A549 (cell line): ENCODE measurements around the gene OMP. TPM values are rescaled to one million over a fixed set of nuclear protein-coding genes. Genes with fewer than 3 reads are reported as not detected.

ENCODE experiments used
- ATAC-seq, 2 experiments: fragments of 200-7000 bp in 1 of 2; fragments of >200 bp in 1 of 2; cut with Nextera tagmentation in 1 of 2; cut with Tn5 transposase in 1 of 2; 3 replicates each; pipeline versions ENCODE4 v1.8.0 to v1.9.1; 2018 to 2020; ENCODE audit warnings: mild to moderate bottlenecking in 1 of 2, moderate library complexity in 1 of 2
- CTCF ChIA-PET: fragments of 300-600 bp; sonication (Branson Sonifier 250); formaldehyde crosslinking; extraction: SDS; loops from one replicate; lab custom pipeline; 2021; ENCODE audit warnings: antibody characterized with exemption, inconsistent platforms; lab: Yijun Ruan, JAX
- POLR2A ChIA-PET: fragments of 350-600 bp; formaldehyde crosslinking; extraction: SDS; loops from one replicate; lab custom pipeline; 2021; ENCODE audit warnings: antibody characterized with exemption, inconsistent platforms; lab: Yijun Ruan, JAX
- DNase-seq, 2 experiments: peaks; one replicate each; pipeline versions ENCODE4 v3.0.0 to v3.0.0-alpha.2; 2011 to 2016; ENCODE audit warnings: low read depth in 1 of 2, low spot score in 1 of 2
- FAIRE-seq: peaks from 2 replicates; lab custom pipeline; 2011; peaks lifted over from hg19 to GRCh38; lab: Jason Lieb, UNC
- H3K27ac ChIP-seq, 2 experiments: fragments of >200 bp; sonication (Bioruptor Twin); formaldehyde crosslinking; 3 replicates each; pipeline ENCODE4 v1.5.1; 2016 to 2017
- H3K4me1 ChIP-seq: fragments of >200 bp; sonication (Bioruptor Twin); formaldehyde crosslinking; 3 replicates; pipeline ENCODE4 v1.6.1; 2016
- H3K4me2 ChIP-seq: fragments of >200 bp; sonication (Bioruptor Twin); formaldehyde crosslinking; 3 replicates; pipeline ENCODE4 v1.6.1; 2016
- H3K4me3 ChIP-seq: fragments of >200 bp; sonication (Bioruptor Twin); formaldehyde crosslinking; 3 replicates; pipeline ENCODE4 v1.5.1; 2016
- H3K9me3 ChIP-seq: fragments of >200 bp; sonication (Bioruptor Twin); formaldehyde crosslinking; 3 replicates; pipeline ENCODE4 v1.6.1; 2016
- BCL3 ChIP-seq: fragments of >200 bp; sonication (Bioruptor Twin); formaldehyde crosslinking; IDR thresholded peaks from 3 replicates; pipeline ENCODE4 v1.6.1; 2016
- CTCF ChIP-seq: fragments of >200 bp; sonication (Bioruptor Twin); formaldehyde crosslinking; IDR thresholded peaks from 3 replicates; pipeline ENCODE4 v1.5.1; 2016
- E2F6 ChIP-seq: IDR thresholded peaks from 2 replicates; pipeline ENCODE4 v1.6.1; 2012; ENCODE audit warnings: low read depth, borderline replicate concordance
- FOSL2 ChIP-seq, 2 experiments: fragments of 450-650 bp in 1 of 2; fragments of >200 bp in 1 of 2; sonication (Bioruptor Twin) in 1 of 2; formaldehyde crosslinking; IDR thresholded peaks; 2 replicates each; pipeline versions ENCODE4 v1.5.0 to v1.6.1; 2016 to 2020; ENCODE audit warnings: mild to moderate bottlenecking in 1 of 2, moderate library complexity in 1 of 2
- HEYL ChIP-seq: fragments of 250-450 bp; sonication (Bioruptor Pico); IDR thresholded peaks from 2 replicates; pipeline ENCODE4 v1.8.0; 2021; ENCODE audit warnings: mild to moderate bottlenecking, moderate library complexity
- JUN ChIP-seq, 2 experiments: fragments of >200 bp; sonication (Bioruptor Twin); formaldehyde crosslinking; IDR thresholded peaks; 2 replicates in 1 of 2; 3 replicates in 1 of 2; pipeline ENCODE4 v1.6.1; 2016 to 2017
- MAZ ChIP-seq: fragments of 150-350 bp; IDR thresholded peaks from 2 replicates; pipeline ENCODE4 v1.6.1; 2014; ENCODE audit warnings: antibody characterized with exemption, low read depth, low read length, borderline replicate concordance
- MYC ChIP-seq: IDR thresholded peaks from 2 replicates; pipeline ENCODE4 v1.6.1; 2012; ENCODE audit warnings: mild to moderate bottlenecking, inconsistent platforms, low read length, improper control_type of control experiment, borderline replicate concordance
- NPAS2 ChIP-seq: fragments of 250-450 bp; sonication (Bioruptor Pico); IDR thresholded peaks from 2 replicates; pipeline ENCODE4 v1.8.0; 2022; ENCODE audit warnings: mild to moderate bottlenecking, moderate library complexity, borderline replicate concordance
- PHF8 ChIP-seq: fragments of 200-600 bp; sonication (generic); IDR thresholded peaks from 2 replicates; pipeline ENCODE4 v1.6.1; 2016; ENCODE audit warnings: low read depth, mild to moderate bottlenecking, antibody characterized with exemption, moderate library complexity, borderline replicate concordance
- POLR2AphosphoS2 ChIP-seq: conservative IDR thresholded peaks from 2 replicates; pipeline ENCODE4 v1.6.1; 2012; ENCODE audit warnings: low read length, improper control_type of control experiment, inconsistent platforms
- RNF2 ChIP-seq: fragments of 200-600 bp; sonication (generic); IDR thresholded peaks from 2 replicates; pipeline ENCODE4 v1.6.1; 2016; ENCODE audit warnings: low read depth, mild to moderate bottlenecking, antibody characterized with exemption, moderate library complexity, borderline replicate concordance
- SMC3 ChIP-seq: fragments of >200 bp; sonication (Bioruptor Twin); formaldehyde crosslinking; IDR thresholded peaks from 3 replicates; pipeline ENCODE4 v1.6.1; 2018; ENCODE audit warnings: inconsistent platforms
- TP53 ChIP-seq: fragments of 250-450 bp; sonication (Bioruptor Pico); IDR thresholded peaks from 2 replicates; pipeline ENCODE4 v1.5.0; 2021; ENCODE audit warnings: mild to moderate bottlenecking, moderate library complexity
- WGBS: methylation state at CpG from one replicate; pipeline ENCODE4 v1.1.6; 2017; ENCODE audit errors: missing lambda C conversion rate; 5-methylcytosine and 5-hydroxymethylcytosine counted together
- polyA plus RNA-seq, 4 experiments: library from polyadenylated mRNA; depleted of rRNA in 3 of 4; stranded (reverse); fragments of >200 nt; fragmentation: RNase III in 1 of 4; extraction: RNeasy Plus Mini Kit Qiagen cat#74134 plus additional on column Dnase treatment in 1 of 4; gene quantifications; 2 replicates in 3 of 4; 3 replicates in 1 of 4; pipeline ENCODE4 v1.2.3, GENCODE V29; 2011 to 2017
- TF ChIP-seq, protein P1 (sequence below): fragments of 200-600 bp; sonication (generic); IDR thresholded peaks from 2 replicates; pipeline ENCODE4 v1.6.1; 2016; ENCODE audit warnings: antibody characterized with exemption, mild to moderate bottlenecking, moderate library complexity
- TF ChIP-seq, protein P2 (sequence below): fragments of 150-350 bp; IDR thresholded peaks from 2 replicates; pipeline ENCODE4 v1.6.1; 2014; ENCODE audit warnings: low read depth, mild to moderate bottlenecking, low read length

OMP gene
- polyA plus RNA-seq, 2 of the 4 experiments (the other 2 are of a cell fraction), result not detected

DNA sequence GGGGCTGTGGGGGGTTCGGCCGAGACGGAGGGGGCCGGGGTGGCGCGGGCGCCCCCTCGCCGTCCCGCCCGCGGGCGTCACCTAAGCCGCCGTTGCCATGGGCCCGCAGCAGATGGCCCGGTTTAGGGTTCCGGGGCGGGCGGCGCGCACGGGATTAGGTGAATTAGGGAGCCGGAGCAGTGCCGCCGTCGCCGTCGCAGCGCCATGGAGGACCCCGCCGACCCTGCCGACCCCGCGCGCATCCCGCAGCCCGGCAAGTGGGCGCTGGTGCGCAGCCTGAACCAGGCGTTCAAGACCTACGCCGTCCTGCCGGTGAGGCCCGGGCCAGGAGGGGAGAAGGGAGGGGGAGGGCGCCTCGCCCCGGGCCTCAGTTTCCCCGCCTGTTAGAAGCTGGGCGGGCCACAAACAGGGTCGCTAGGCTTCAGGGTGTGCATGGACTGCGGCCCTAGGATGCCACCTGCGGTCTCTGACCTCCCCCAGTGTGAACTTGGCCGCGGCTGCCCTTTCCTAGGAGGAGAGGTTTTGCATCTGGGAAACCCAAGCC lies 35.5 kb downstream of the OMP start:
- no peaks in the 10 kb centered on the region for H3K9me3 ChIP-seq
- no peak overlapping the region for H3K4me2 ChIP-seq
- no peak for DNase-seq
- TF ChIP-seq RNF2, result no peak
- TF ChIP-seq, protein P1, sequence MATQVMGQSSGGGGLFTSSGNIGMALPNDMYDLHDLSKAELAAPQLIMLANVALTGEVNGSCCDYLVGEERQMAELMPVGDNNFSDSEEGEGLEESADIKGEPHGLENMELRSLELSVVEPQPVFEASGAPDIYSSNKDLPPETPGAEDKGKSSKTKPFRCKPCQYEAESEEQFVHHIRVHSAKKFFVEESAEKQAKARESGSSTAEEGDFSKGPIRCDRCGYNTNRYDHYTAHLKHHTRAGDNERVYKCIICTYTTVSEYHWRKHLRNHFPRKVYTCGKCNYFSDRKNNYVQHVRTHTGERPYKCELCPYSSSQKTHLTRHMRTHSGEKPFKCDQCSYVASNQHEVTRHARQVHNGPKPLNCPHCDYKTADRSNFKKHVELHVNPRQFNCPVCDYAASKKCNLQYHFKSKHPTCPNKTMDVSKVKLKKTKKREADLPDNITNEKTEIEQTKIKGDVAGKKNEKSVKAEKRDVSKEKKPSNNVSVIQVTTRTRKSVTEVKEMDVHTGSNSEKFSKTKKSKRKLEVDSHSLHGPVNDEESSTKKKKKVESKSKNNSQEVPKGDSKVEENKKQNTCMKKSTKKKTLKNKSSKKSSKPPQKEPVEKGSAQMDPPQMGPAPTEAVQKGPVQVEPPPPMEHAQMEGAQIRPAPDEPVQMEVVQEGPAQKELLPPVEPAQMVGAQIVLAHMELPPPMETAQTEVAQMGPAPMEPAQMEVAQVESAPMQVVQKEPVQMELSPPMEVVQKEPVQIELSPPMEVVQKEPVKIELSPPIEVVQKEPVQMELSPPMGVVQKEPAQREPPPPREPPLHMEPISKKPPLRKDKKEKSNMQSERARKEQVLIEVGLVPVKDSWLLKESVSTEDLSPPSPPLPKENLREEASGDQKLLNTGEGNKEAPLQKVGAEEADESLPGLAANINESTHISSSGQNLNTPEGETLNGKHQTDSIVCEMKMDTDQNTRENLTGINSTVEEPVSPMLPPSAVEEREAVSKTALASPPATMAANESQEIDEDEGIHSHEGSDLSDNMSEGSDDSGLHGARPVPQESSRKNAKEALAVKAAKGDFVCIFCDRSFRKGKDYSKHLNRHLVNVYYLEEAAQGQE, result no peak
- no peak for TF ChIP-seq TP53 (CRISPR knock-in tag)
- no peak for TF ChIP-seq NPAS2 (CRISPR knock-in tag)
- CTCF ChIA-PET, result interaction anchor here (1.2 to 4.3 kb wide), 2 partner anchors 10 to 34 kb away, joined by 3 to 35 read pairs; partner anchors contain the start of gene MYO7A
- FAIRE-seq, result no peak
- no peak overlapping the region for H3K4me3 ChIP-seq
- no peak overlapping the region for H3K27ac ChIP-seq
- POLR2A ChIA-PET, result no interaction called here
- no peaks in the 10 kb centered on the region for H3K4me1 ChIP-seq
- 83% methylated on average over 24 of the region's 55 CpGs for WGBS
- ATAC-seq, result no peak

DNA sequence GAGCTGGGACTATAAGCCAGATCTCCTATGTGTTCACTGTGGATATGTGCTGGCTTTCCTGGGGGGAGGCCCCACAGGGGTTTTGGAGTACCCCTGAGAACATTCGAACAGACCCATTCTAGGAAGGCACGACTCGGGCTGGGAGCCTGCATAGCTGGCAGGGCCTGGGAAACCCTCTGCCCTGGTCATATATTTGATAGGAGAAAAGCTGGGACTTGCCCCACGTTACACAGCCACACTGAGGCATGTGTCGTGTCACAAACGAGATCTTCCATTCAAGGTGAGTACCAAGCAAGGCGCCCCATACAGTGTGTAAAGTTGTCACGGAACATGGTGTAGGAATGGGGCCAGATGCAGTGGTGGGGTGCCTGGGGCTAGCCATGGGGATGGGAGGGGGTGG lies 36.6 kb downstream of the OMP start:
- ATAC-seq (no peak), FAIRE-seq (no peak), DNase-seq (no peak)
- no peaks in the 10 kb centered on the region for H3K9me3 ChIP-seq
- no peak overlapping the region for H3K4me3 ChIP-seq
- ChIA-PET POLR2A (no interaction called here), CTCF (interaction anchor here (1.2 to 4.3 kb wide), 4 partner anchors 8 to 49 kb away, joined by 3 to 35 read pairs (median 8); partner anchors contain the start of gene MYO7A)
- TF ChIP-seq CTCF (no peak), SMC3 (no peak), NPAS2 (CRISPR knock-in tag) (no peak), PHF8 (no peak), MYC (no peak), BCL3 (no peak), HEYL (no peak), E2F6 (no peak), POLR2AphosphoS2 (no peak), FOSL2 (IDR thresholded peaks at IDR 0.05) (no peak), FOSL2 (CRISPR knock-in tag; IDR thresholded peaks at IDR 0.05) (no peak), MAZ (no peak), JUN (IDR thresholded peaks at IDR 0.05) (no peak)
- TF ChIP-seq, protein P2, sequence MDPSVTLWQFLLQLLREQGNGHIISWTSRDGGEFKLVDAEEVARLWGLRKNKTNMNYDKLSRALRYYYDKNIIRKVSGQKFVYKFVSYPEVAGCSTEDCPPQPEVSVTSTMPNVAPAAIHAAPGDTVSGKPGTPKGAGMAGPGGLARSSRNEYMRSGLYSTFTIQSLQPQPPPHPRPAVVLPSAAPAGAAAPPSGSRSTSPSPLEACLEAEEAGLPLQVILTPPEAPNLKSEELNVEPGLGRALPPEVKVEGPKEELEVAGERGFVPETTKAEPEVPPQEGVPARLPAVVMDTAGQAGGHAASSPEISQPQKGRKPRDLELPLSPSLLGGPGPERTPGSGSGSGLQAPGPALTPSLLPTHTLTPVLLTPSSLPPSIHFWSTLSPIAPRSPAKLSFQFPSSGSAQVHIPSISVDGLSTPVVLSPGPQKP, result no peak
- WGBS, result 73% methylated on average over 3 of the region's 8 CpGs
- H3K4me2 ChIP-seq, result no peak overlapping the region
- no peaks in the 10 kb centered on the region for H3K4me1 ChIP-seq
- no peak overlapping the region for H3K27ac ChIP-seq
